ENCODE data around the gene PPP1R3F.
"Not testable (repeated sequence)": the region's sequence is repeated elsewhere in the genome, so short reads cannot be mapped to it uniquely, and the experiment has no call there.

Gene PPP1R3F

GRCh38 chrX:49316085-49316484 is 46.5 kb downstream of the PPP1R3F start:
- DNase-seq (ENCODE audit: low spot score) = no peak

DNA sequence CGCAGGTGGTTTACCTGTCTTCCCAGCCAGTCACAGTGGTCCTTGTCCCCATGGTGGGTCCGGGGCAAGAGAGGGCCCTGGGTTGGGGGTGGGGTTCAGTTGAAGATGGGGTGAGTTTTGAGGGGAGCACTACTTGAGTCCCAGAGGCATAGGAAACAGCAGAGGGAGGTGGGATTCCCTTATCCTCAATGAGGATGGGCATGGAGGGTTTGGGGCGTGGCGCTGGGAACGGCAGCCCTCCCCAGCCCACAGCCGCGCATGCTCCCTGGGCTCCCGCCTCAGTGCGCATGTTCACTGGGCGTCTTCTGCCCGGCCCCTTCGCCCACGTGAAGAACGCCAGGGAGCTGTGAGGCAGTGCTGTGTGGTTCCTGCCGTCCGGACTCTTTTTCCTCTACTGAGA is 52.1 kb downstream of the PPP1R3F start, which contains the start of gene GAGE12J:
Gene GAGE12J (plus strand): TSS at position 301 of the 400 bp plus-strand sequence. CDS start 1,157 bp downstream, outside the sequence.
- DNase-seq (ENCODE audit: low spot score) = not testable (repeated sequence)

GRCh38 chrX:49322266-49322665 is 52.7 kb downstream of the PPP1R3F start:
- not testable (repeated sequence) for DNase-seq (ENCODE audit: low spot score)

- DNase-seq (ENCODE audit: low spot score) = not testable (repeated sequence)
Observed at GRCh38 chrX:49323735-49324134, 54.1 kb downstream of the PPP1R3F start.

GRCh38 chrX:49330421-49330820 is 60.8 kb downstream of the PPP1R3F start:
- not testable (repeated sequence) for DNase-seq (ENCODE audit: low spot score)

DNA sequence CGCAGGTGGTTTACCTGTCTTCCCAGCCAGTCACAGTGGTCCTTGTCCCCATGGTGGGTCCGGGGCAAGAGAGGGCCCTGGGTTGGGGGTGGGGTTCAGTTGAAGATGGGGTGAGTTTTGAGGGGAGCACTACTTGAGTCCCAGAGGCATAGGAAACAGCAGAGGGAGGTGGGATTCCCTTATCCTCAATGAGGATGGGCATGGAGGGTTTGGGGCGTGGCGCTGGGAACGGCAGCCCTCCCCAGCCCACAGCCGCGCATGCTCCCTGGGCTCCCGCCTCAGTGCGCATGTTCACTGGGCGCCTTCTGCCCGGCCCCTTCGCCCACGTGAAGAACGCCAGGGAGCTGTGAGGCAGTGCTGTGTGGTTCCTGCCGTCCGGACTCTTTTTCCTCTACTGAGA is 61.7 kb downstream of the PPP1R3F start, which contains the start of gene GAGE13:
Gene GAGE13 (plus strand): TSS at position 301 of the 400 bp plus-strand sequence. CDS start 1,156 bp downstream, outside the sequence.
- not testable (repeated sequence) for DNase-seq (ENCODE audit: low spot score)

- DNase-seq (ENCODE audit: low spot score) = not testable (repeated sequence)
Observed at GRCh38 chrX:49331841-49332240, 62.2 kb downstream of the PPP1R3F start.

All from pons (tissue), 1 donor.